ENCODE data around the gene SSR1. TPM values are rescaled to one million over a fixed set of nuclear protein-coding genes. Genes with fewer than 3 reads are reported as not detected.

The SSR1 gene
- total and polyA plus RNA-seq, 9 of the 15 experiments (the other 6 are each of a cell fraction or from before 2014, with no cell fraction given), result 87.7 to 220 (median 144) TPM

DNA sequence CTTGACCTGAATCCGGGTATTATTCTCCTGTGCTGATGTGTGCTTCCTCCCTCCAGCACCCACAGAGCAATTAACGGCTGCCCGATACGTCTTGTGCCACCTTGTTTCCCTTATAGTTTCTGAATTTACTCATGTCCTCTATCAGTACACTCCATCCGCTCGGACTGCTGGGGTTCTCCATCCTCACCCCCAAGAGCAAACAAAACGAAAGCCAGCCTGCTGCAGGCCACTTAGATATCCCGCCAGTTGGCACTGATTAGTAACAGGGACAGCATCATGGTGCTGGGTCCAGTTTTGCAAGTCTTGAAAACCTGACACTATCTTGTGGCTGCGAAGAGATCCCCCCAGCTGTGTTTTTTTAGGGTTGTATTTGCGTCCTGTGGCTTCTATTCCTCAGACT is 71.8 kb downstream of the SSR1 start:
- Histone ChIP-seq H2AFZ (ENCODE audit: low read depth, low read length) (no peak overlapping the region), H3K36me3 (ENCODE audit: control insufficient read depth, insufficient read depth, low read length) (peaks cover 88% of the 10 kb centered on the region), H3K9me1 (ENCODE audit: control insufficient read depth, insufficient read depth, low read length) (peaks cover 2% of the 10 kb centered on the region), H3K4me2 (ENCODE audit: insufficient read depth, low read length) (no peak overlapping the region), H3K4me3 (no peak overlapping the region), H3K79me2 (ENCODE audit: control insufficient read depth, insufficient read depth, low read length) (peaks cover 71% of the 10 kb centered on the region), H3K27ac (ENCODE audit: extremely low read depth, low read depth, low read length) (no peak overlapping the region), H4K20me1 (replicated peaks; ENCODE audit: control insufficient read depth, insufficient read depth, low read length) (no peaks in the 10 kb centered on the region), H3K9me3 (replicated peaks; ENCODE audit: control insufficient read depth, insufficient read depth, low read depth, low read length) (no peaks in the 10 kb centered on the region), H3K4me1 (replicated peaks in 1 of 2; ENCODE audit: control insufficient read depth in 2 of 2, insufficient read depth in 2 of 2, low read length in 2 of 2) (peaks cover 18 to 20% of the 10 kb centered on the region in 2 experiments), H3K9ac (ENCODE audit: insufficient read depth in 1 of 2, low read depth in 2 of 2, low read length in 2 of 2) (no peak overlapping the region; a peak in 1 of 4 replicates), H3K27me3 (ENCODE audit: control insufficient read depth in 2 of 2, insufficient read depth in 2 of 2, low read length in 2 of 2) (no peaks in the 10 kb centered on the region)
- FAIRE-seq (no peak), DNase-seq (ENCODE audit: extremely low read depth in 1 of 4, low spot score in 3 of 4) (no peak), ATAC-seq (no peak)
- intact Hi-C loops (cut with micrococcal nuclease) (loop anchor here (5.0 to 10.0 kb wide), 2 partner anchors 316 to 454 kb away; no protein-coding TSS in a partner anchor), in situ Hi-C loops (cut with MboI) (loop anchor here (25.0 kb wide), 1 partner anchor 554 kb away; no protein-coding TSS in a partner anchor)
- BruUV-seq (replicated peaks), result no TSS peak
- ChIA-PET CTCF (ENCODE audit: low intra/inter-chr PET ratio) (interaction anchor here (0.6 kb wide), 1 partner anchor 10 kb away, joined by 4 read pairs; no protein-coding TSS in a partner anchor), POLR2A (no interaction called here)
- 90% methylated on average over 10 of the region's 10 CpGs for WGBS (ENCODE audit: insufficient coverage, low coverage, missing lambda C conversion rate)
- TF ChIP-seq ZKSCAN3 (CRISPR knock-in tag; IDR thresholded peaks at IDR 0.05) (no peak), NFE2L1 (tag; IDR thresholded peaks at IDR 0.05; ENCODE audit: borderline replicate concordance, low read depth) (no peak), NR2C2 (CRISPR knock-in tag; IDR thresholded peaks at IDR 0.05) (no peak), NR2C2 (tag; IDR thresholded peaks at IDR 0.05) (no peak), ZNF707 (CRISPR knock-in tag; conservative IDR thresholded peaks at IDR 0.05) (no peak), RFX7 (CRISPR knock-in tag; IDR thresholded peaks at IDR 0.05) (no peak), WHSC1 (IDR thresholded peaks at IDR 0.05; ENCODE audit: low read length) (no peak), NR2F6 (CRISPR knock-in tag; IDR thresholded peaks at IDR 0.05) (no peak), ZNF586 (CRISPR knock-in tag; conservative IDR thresholded peaks at IDR 0.05) (no peak)
- TF ChIP-seq, protein P1, sequence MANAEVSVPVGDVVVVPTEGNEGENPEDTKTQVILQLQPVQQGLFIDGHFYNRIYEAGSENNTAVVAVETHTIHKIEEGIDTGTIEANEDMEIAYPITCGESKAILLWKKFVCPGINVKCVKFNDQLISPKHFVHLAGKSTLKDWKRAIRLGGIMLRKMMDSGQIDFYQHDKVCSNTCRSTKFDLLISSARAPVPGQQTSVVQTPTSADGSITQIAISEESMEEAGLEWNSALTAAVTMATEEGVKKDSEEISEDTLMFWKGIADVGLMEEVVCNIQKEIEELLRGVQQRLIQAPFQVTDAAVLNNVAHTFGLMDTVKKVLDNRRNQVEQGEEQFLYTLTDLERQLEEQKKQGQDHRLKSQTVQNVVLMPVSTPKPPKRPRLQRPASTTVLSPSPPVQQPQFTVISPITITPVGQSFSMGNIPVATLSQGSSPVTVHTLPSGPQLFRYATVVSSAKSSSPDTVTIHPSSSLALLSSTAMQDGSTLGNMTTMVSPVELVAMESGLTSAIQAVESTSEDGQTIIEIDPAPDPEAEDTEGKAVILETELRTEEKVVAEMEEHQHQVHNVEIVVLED (CRISPR knock-in tag; IDR thresholded peaks at IDR 0.05), result no peak
- TF ChIP-seq, protein P2, sequence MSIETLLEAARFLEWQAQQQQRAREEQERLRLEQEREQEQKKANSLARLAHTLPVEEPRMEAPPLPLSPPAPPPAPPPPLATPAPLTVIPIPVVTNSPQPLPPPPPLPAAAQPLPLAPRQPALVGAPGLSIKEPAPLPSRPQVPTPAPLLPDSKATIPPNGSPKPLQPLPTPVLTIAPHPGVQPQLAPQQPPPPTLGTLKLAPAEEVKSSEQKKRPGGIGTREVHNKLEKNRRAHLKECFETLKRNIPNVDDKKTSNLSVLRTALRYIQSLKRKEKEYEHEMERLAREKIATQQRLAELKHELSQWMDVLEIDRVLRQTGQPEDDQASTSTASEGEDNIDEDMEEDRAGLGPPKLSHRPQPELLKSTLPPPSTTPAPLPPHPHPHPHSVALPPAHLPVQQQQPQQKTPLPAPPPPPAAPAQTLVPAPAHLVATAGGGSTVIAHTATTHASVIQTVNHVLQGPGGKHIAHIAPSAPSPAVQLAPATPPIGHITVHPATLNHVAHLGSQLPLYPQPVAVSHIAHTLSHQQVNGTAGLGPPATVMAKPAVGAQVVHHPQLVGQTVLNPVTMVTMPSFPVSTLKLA (conservative IDR thresholded peaks at IDR 0.05), result no peak
- TF ChIP-seq, protein P3, sequence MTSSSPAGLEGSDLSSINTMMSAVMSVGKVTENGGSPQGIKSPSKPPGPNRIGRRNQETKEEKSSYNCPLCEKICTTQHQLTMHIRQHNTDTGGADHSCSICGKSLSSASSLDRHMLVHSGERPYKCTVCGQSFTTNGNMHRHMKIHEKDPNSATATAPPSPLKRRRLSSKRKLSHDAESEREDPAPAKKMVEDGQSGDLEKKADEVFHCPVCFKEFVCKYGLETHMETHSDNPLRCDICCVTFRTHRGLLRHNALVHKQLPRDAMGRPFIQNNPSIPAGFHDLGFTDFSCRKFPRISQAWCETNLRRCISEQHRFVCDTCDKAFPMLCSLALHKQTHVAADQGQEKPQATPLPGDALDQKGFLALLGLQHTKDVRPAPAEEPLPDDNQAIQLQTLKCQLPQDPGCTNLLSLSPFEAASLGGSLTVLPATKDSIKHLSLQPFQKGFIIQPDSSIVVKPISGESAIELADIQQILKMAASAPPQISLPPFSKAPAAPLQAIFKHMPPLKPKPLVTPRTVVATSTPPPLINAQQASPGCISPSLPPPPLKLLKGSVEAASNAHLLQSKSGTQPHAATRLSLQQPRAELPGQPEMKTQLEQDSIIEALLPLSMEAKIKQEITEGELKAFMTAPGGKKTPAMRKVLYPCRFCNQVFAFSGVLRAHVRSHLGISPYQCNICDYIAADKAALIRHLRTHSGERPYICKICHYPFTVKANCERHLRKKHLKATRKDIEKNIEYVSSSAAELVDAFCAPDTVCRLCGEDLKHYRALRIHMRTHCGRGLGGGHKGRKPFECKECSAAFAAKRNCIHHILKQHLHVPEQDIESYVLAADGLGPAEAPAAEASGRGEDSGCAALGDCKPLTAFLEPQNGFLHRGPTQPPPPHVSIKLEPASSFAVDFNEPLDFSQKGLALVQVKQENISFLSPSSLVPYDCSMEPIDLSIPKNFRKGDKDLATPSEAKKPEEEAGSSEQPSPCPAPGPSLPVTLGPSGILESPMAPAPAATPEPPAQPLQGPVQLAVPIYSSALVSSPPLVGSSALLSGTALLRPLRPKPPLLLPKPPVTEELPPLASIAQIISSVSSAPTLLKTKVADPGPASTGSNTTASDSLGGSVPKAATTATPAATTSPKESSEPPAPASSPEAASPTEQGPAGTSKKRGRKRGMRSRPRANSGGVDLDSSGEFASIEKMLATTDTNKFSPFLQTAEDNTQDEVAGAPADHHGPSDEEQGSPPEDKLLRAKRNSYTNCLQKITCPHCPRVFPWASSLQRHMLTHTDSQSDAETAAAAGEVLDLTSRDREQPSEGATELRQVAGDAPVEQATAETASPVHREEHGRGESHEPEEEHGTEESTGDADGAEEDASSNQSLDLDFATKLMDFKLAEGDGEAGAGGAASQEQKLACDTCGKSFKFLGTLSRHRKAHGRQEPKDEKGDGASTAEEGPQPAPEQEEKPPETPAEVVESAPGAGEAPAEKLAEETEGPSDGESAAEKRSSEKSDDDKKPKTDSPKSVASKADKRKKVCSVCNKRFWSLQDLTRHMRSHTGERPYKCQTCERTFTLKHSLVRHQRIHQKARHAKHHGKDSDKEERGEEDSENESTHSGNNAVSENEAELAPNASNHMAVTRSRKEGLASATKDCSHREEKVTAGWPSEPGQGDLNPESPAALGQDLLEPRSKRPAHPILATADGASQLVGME (CRISPR knock-in tag; IDR thresholded peaks at IDR 0.05), result no peak
- TF ChIP-seq, protein P4, sequence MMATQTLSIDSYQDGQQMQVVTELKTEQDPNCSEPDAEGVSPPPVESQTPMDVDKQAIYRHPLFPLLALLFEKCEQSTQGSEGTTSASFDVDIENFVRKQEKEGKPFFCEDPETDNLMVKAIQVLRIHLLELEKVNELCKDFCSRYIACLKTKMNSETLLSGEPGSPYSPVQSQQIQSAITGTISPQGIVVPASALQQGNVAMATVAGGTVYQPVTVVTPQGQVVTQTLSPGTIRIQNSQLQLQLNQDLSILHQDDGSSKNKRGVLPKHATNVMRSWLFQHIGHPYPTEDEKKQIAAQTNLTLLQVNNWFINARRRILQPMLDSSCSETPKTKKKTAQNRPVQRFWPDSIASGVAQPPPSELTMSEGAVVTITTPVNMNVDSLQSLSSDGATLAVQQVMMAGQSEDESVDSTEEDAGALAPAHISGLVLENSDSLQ (IDR thresholded peaks at IDR 0.05), result no peak
